CD8-positive, alpha-beta memory T cell (primary cell): Measurements from ENCODE around the gene GLOD4. TPM values are rescaled to one million over a fixed set of nuclear protein-coding genes. Genes with fewer than 3 reads are reported as not detected.

Experiments
- CTCF ChIA-PET: fragments of 350-600 bp; sonication (Branson Sonifier 250); formaldehyde crosslinking; loops from one replicate; lab custom pipeline; 2021; ENCODE audit warnings: antibody characterized with exemption; lab: Charles Lee
- POLR2A ChIA-PET: fragments of 350-600 bp; sonication (Branson Sonifier 250); formaldehyde crosslinking; loops from one replicate; lab custom pipeline; 2021; ENCODE audit warnings: antibody characterized with exemption; lab: Charles Lee
- DNase-seq, 5 donors: peaks; one replicate each; pipeline versions ENCODE4 v3.0.0 to v3.0.0-alpha.2; 2020 to 2022; ENCODE audit warnings: mixed read lengths in 1 of 5
- H3K27ac ChIP-seq: one replicate; pipeline ENCODE4 v1.7.0; 2013; ENCODE audit warnings: low read depth, mild to moderate bottlenecking, low read length, moderate library complexity
- H3K27me3 ChIP-seq: 2 replicates; pipeline ENCODE4 v1.7.0; 2013; ENCODE audit warnings: low read length, mild to moderate bottlenecking; ENCODE audit not compliant: insufficient read depth, poor library complexity, severe bottlenecking
- H3K36me3 ChIP-seq: 2 replicates; pipeline ENCODE4 v1.7.0; 2013; ENCODE audit warnings: mild to moderate bottlenecking, low read length, moderate library complexity; ENCODE audit not compliant: insufficient read depth
- H3K4me1 ChIP-seq: 2 replicates; pipeline ENCODE4 v1.7.0; 2013; ENCODE audit warnings: mild to moderate bottlenecking, low read length, moderate library complexity; ENCODE audit not compliant: insufficient read depth
- H3K4me3 ChIP-seq: 2 replicates; pipeline ENCODE4 v1.7.0; 2013; ENCODE audit warnings: mild to moderate bottlenecking, low read length
- H3K9me3 ChIP-seq: 2 replicates; pipeline ENCODE4 v1.7.0; 2013; ENCODE audit warnings: mild to moderate bottlenecking, low read length
- H3K27ac Mint-ChIP-seq, 8 donors: one replicate each; pipeline ENCODE4 v1.8.0; 2020 to 2021; ENCODE audit warnings: mixed read lengths in 8 of 8, mild to moderate bottlenecking in 6 of 8, inconsistent platforms in 3 of 8, moderate library complexity in 3 of 8
- H3K27me3 Mint-ChIP-seq, 2 donors: one replicate each; pipeline ENCODE4 v1.8.0; 2020 to 2021; ENCODE audit warnings: mixed read lengths in 2 of 2, mild to moderate bottlenecking in 1 of 2, moderate library complexity in 1 of 2
- H3K36me3 Mint-ChIP-seq, 3 donors: one replicate each; pipeline ENCODE4 v1.8.0; 2020 to 2021; ENCODE audit warnings: mixed read lengths in 3 of 3, inconsistent platforms in 1 of 3, mild to moderate bottlenecking in 1 of 3
- H3K4me1 Mint-ChIP-seq, 3 donors: one replicate each; pipeline ENCODE4 v1.8.0; 2020 to 2021; ENCODE audit warnings: mixed read lengths in 3 of 3, inconsistent platforms in 1 of 3, mild to moderate bottlenecking in 1 of 3
- H3K4me3 Mint-ChIP-seq, 7 donors: one replicate each; pipeline ENCODE4 v1.8.0; 2020 to 2021; ENCODE audit warnings: mixed read lengths in 7 of 7, mild to moderate bottlenecking in 6 of 7, moderate library complexity in 4 of 7, inconsistent platforms in 2 of 7
- H3K9me3 Mint-ChIP-seq, 5 donors: one replicate each; pipeline ENCODE4 v1.8.0; 2020 to 2022; ENCODE audit warnings: mixed read lengths in 5 of 5, mild to moderate bottlenecking in 3 of 5, moderate library complexity in 2 of 5, inconsistent platforms in 1 of 5
- polyA plus RNA-seq: library from polyadenylated mRNA; unstranded; fragments of 300-500 nt; fragmentation: Illumina TruSeq; gene quantifications from one replicate; pipeline ENCODE4 v1.2.3, GENCODE V29; 2021
- total RNA-seq, 2 experiments: library from RNA; stranded (reverse); gene quantifications; one replicate each; pipeline ENCODE4 v1.2.3, GENCODE V29; 2021

GLOD4 gene
- total and polyA plus RNA-seq, 3 experiments from 2014 or later: 76.4 to 97.7 (median 90.6) TPM

GRCh38 chr17:732067-732901 lies 49.8 kb downstream of the GLOD4 start, which contains the start of gene TLCD3A:
TLCD3A (plus strand) TSS chr17:732596; CDS start chr17:732648, 52 bp downstream.
- peak within 1 kb of the TSS; percentile 34 for H3K4me3 ChIP-seq
- H3K27me3 ChIP-seq: no peaks in the 10 kb centered on the region
- H3K4me3 Mint-ChIP-seq: peak within 1 kb of the TSS; percentile 79 to 90 (median 82)
- DNase-seq: peak; percentile 39 to 64 (median 46)
- ChIA-PET CTCF (no interaction called here), POLR2A (interaction anchor here (1.0 kb wide), 1 partner anchor 19 kb away, joined by 3 read pairs; no protein-coding TSS in a partner anchor)
- no peaks in the 10 kb centered on the region for H3K36me3 ChIP-seq
- peak within 1 kb of the TSS; percentile 43 for H3K27ac ChIP-seq
- no peaks in the 10 kb centered on the region for H3K36me3 Mint-ChIP-seq
- H3K9me3 Mint-ChIP-seq: no peaks in the 10 kb centered on the region
- H3K9me3 ChIP-seq: no peaks in the 10 kb centered on the region
- peaks cover 5% of the 10 kb centered on the region for H3K4me1 ChIP-seq
- H3K4me1 Mint-ChIP-seq: peaks cover 11 to 19% (median 12%) of the 10 kb centered on the region in 3 donors
- peak within 1 kb of the TSS in 6 of 8 donors; percentile 8 to 86 (median 62) for H3K27ac Mint-ChIP-seq
- H3K27me3 Mint-ChIP-seq: peaks cover 0 to 3% of the 10 kb centered on the region in 2 donors

- H3K4me3 ChIP-seq: peak overlapping the region; percentile 34
- Mint-ChIP-seq H3K36me3 (no peaks in the 10 kb centered on the region), H3K9me3 (no peaks in the 10 kb centered on the region), H3K4me3 (peak overlapping the region; percentile 57 to 82 (median 72)), H3K27ac (peak overlapping the region in 2 of 8 donors; percentile 23 to 78), H3K4me1 (peaks cover 11 to 19% (median 12%) of the 10 kb centered on the region in 3 donors), H3K27me3 (peaks cover 0 to 3% of the 10 kb centered on the region in 2 donors)
- H3K36me3 ChIP-seq: no peaks in the 10 kb centered on the region
- H3K4me1 ChIP-seq: peaks cover 5% of the 10 kb centered on the region
- H3K9me3 ChIP-seq: no peaks in the 10 kb centered on the region
- DNase-seq: peak in 1 of 5 donors; percentile 8
- CTCF ChIA-PET: no interaction called here
- no peaks in the 10 kb centered on the region for H3K27me3 ChIP-seq
- POLR2A ChIA-PET: no interaction called here
- H3K27ac ChIP-seq: peak overlapping the region; percentile 43
Observed at GRCh38 chr17:731644-732066, 50.4 kb downstream of the GLOD4 start.

- ChIA-PET CTCF (no interaction called here), POLR2A (no interaction called here)
- H3K36me3 ChIP-seq: no peaks in the 10 kb centered on the region
- no peaks in the 10 kb centered on the region for H3K9me3 ChIP-seq
- peak overlapping the region in 1 of 8 donors; percentile 9 for H3K27ac Mint-ChIP-seq
- no peaks in the 10 kb centered on the region for H3K27me3 ChIP-seq
- peaks cover 5% of the 10 kb centered on the region for H3K4me1 ChIP-seq
- peaks cover 0 to 3% of the 10 kb centered on the region in 2 donors for H3K27me3 Mint-ChIP-seq
- DNase-seq: no peak
- no peak overlapping the region for H3K27ac ChIP-seq
- no peak overlapping the region for H3K4me3 ChIP-seq
- no peaks in the 10 kb centered on the region for H3K9me3 Mint-ChIP-seq
- H3K4me3 Mint-ChIP-seq: peak overlapping the region in 3 of 7 donors; percentile 26 to 65 (median 27)
- no peaks in the 10 kb centered on the region for H3K36me3 Mint-ChIP-seq
- H3K4me1 Mint-ChIP-seq: peaks cover 9 to 14% (median 10%) of the 10 kb centered on the region in 3 donors
Observed at GRCh38 chr17:728911-729310, 53.2 kb downstream of the GLOD4 start.

- POLR2A ChIA-PET: no interaction called here
- CTCF ChIA-PET: no interaction called here
- H3K27me3 Mint-ChIP-seq: peaks cover 0 to 2% of the 10 kb centered on the region in 2 donors
- peaks cover 0 to 2% (median 2%) of the 10 kb centered on the region in 3 donors for H3K4me1 Mint-ChIP-seq
- Histone ChIP-seq H3K4me1 (peaks cover under 1% of the 10 kb centered on the region), H3K27me3 (no peaks in the 10 kb centered on the region), H3K4me3 (no peak overlapping the region), H3K9me3 (no peaks in the 10 kb centered on the region), H3K36me3 (no peaks in the 10 kb centered on the region), H3K27ac (no peak overlapping the region)
- no peak for DNase-seq
- no peaks in the 10 kb centered on the region for H3K9me3 Mint-ChIP-seq
- no peak overlapping the region for H3K27ac Mint-ChIP-seq
- H3K4me3 Mint-ChIP-seq: no peak overlapping the region
- no peaks in the 10 kb centered on the region for H3K36me3 Mint-ChIP-seq
Observed at GRCh38 chr17:726271-726919, 55.7 kb downstream of the GLOD4 start.

- Histone ChIP-seq H3K36me3 (no peaks in the 10 kb centered on the region), H3K4me3 (no peak overlapping the region), H3K27me3 (no peaks in the 10 kb centered on the region), H3K9me3 (no peaks in the 10 kb centered on the region), H3K4me1 (no peaks in the 10 kb centered on the region), H3K27ac (no peak overlapping the region)
- ChIA-PET POLR2A (no interaction called here), CTCF (no interaction called here)
- DNase-seq: no peak
- Mint-ChIP-seq H3K4me1 (no peaks in the 10 kb centered on the region), H3K4me3 (no peak overlapping the region), H3K27ac (no peak overlapping the region), H3K36me3 (no peaks in the 10 kb centered on the region), H3K27me3 (peaks cover 0 to 2% of the 10 kb centered on the region in 2 donors), H3K9me3 (no peaks in the 10 kb centered on the region)
Observed at GRCh38 chr17:725746-726145, 56.3 kb downstream of the GLOD4 start.

- Mint-ChIP-seq H3K27ac (no peak overlapping the region), H3K4me3 (no peak overlapping the region), H3K4me1 (no peaks in the 10 kb centered on the region), H3K9me3 (no peaks in the 10 kb centered on the region), H3K36me3 (no peaks in the 10 kb centered on the region), H3K27me3 (peaks cover 0 to 2% of the 10 kb centered on the region in 2 donors)
- H3K4me1 ChIP-seq: no peaks in the 10 kb centered on the region
- H3K36me3 ChIP-seq: no peaks in the 10 kb centered on the region
- no peak overlapping the region for H3K27ac ChIP-seq
- ChIA-PET POLR2A (no interaction called here), CTCF (no interaction called here)
- no peaks in the 10 kb centered on the region for H3K9me3 ChIP-seq
- no peak overlapping the region for H3K4me3 ChIP-seq
- DNase-seq: no peak
- H3K27me3 ChIP-seq: no peaks in the 10 kb centered on the region
Observed at GRCh38 chr17:725084-725483, 57.0 kb downstream of the GLOD4 start.

GRCh38 chr17:721540-721937 lies 60.5 kb downstream of the GLOD4 start:
- no peaks in the 10 kb centered on the region for H3K27me3 Mint-ChIP-seq
- H3K4me3 Mint-ChIP-seq: peak overlapping the region in 1 of 7 donors; percentile 32
- no peak overlapping the region for H3K27ac Mint-ChIP-seq
- H3K9me3 Mint-ChIP-seq: no peaks in the 10 kb centered on the region
- no peaks in the 10 kb centered on the region for H3K27me3 ChIP-seq
- POLR2A ChIA-PET: no interaction called here
- no peaks in the 10 kb centered on the region for H3K4me1 ChIP-seq
- no peaks in the 10 kb centered on the region for H3K9me3 ChIP-seq
- no peak overlapping the region for H3K27ac ChIP-seq
- H3K36me3 Mint-ChIP-seq: peaks cover 0 to 1% (median 0%) of the 10 kb centered on the region in 3 donors
- no peaks in the 10 kb centered on the region for H3K36me3 ChIP-seq
- H3K4me1 Mint-ChIP-seq: peaks cover 0 to 3% (median 3%) of the 10 kb centered on the region in 3 donors
- no peak for DNase-seq
- no peak overlapping the region for H3K4me3 ChIP-seq
- CTCF ChIA-PET: no interaction called here
